Adrenal gland (tissue), 12 donors: ENCODE data around the gene TSPAN13. TPM values are rescaled to one million over a fixed set of nuclear protein-coding genes. Genes with fewer than 3 reads are reported as not detected.

Experiments
- DNase-seq, 7 donors: peaks; one replicate each; pipeline ENCODE4 v3.0.0-alpha.2; 2019 to 2020
- H3K27ac ChIP-seq, 5 donors: fragments of 200-600 bp; sonication (generic) in 4 of 5; 1 replicate in 3 of 5; 2 replicates in 2 of 5; pipeline versions ENCODE4 v1.5.1 to v1.8.0; 2016 to 2020; ENCODE audit warnings: mild to moderate bottlenecking in 1 of 5
- H3K27me3 ChIP-seq: fragments of 200-600 bp; 2 replicates; pipeline ENCODE4 v1.8.0; 2021
- H3K36me3 ChIP-seq, 2 donors: fragments of 200-600 bp; replicated peaks in 1 of 2; 1 replicate in 1 of 2; 2 replicates in 1 of 2; pipeline versions ENCODE4 v1.5.1 to v1.8.0; 2018 to 2022
- H3K4me1 ChIP-seq, 2 donors: fragments of 200-600 bp; replicated peaks in 1 of 2; 1 replicate in 1 of 2; 2 replicates in 1 of 2; pipeline versions ENCODE4 v1.5.1 to v1.8.0; 2018 to 2021
- H3K4me3 ChIP-seq, 4 donors: fragments of 200-600 bp; sonication (generic) in 3 of 4; one replicate each; pipeline ENCODE4 v1.5.1; 2016 to 2018
- H3K9me3 ChIP-seq, 3 donors: fragments of 200-600 bp; sonication (generic) in 1 of 3; replicated peaks in 1 of 3; 1 replicate in 2 of 3; 2 replicates in 1 of 3; pipeline versions ENCODE4 v1.5.1 to v1.8.0; 2016 to 2021
- POLR2A ChIP-seq, 2 donors: fragments of 450-650 bp; IDR thresholded peaks; one replicate each; pipeline ENCODE4 v1.6.1; 2017; ENCODE audit warnings: antibody characterized with exemption in 2 of 2, mild to moderate bottlenecking in 2 of 2, moderate library complexity in 1 of 2
- WGBS, 4 donors: extraction: QIAGEN DNeasy Blood & Tissue Kit in 2 of 4; methylation state at CpG; one replicate each; pipeline versions ENCODE4 v1.1.5 to v1.1.7; 2013 to 2017; 5-methylcytosine and 5-hydroxymethylcytosine counted together
- intact Hi-C, 2 donors: fragments of 100-400 bp; cut with DNase I; formaldehyde crosslinking; loops; one replicate each; pipeline versions ENCODE4 v1.14.1 to v1.15.0; 2022 to 2023
- polyA plus RNA-seq, 3 donors: library from polyadenylated mRNA; stranded (reverse); fragments of 200-250 nt in 2 of 3; fragments of 350-450 nt in 1 of 3; fragmentation: Illumina TruSeq in 1 of 3; extraction: RNeasy Lipid Tissue Mini Kit (QIAGEN cat#74804) in 1 of 3; gene quantifications; one replicate each; pipeline ENCODE4 v1.2.3, GENCODE V29; 2013 to 2014
- total RNA-seq, 9 donors: library from RNA; depleted of rRNA in 4 of 9; stranded (reverse); fragments of >200 nt in 4 of 9; fragments of 120-200 nt in 1 of 9; fragmentation: NEBNext Ultra II Directional in 1 of 9; extraction: Animal tissue kit (Norgen Biotek cat#: 25700) in 1 of 9; gene quantifications; one replicate each; pipeline versions ENCODE4 v1.1.0 to v1.2.4, GENCODE V29; 2013 to 2023
- TF ChIP-seq, protein P1 (sequence below), 6 experiments: fragments of 450-650 bp in 4 of 6; fragments of 200-600 bp in 2 of 6; sonication (generic) in 1 of 6; IDR thresholded peaks; 1 replicate in 5 of 6; 2 replicates in 1 of 6; pipeline versions ENCODE4 v1.5.1 to v1.8.0; 2016 to 2021; ENCODE audit warnings: antibody characterized with exemption in 6 of 6, mild to moderate bottlenecking in 2 of 6, moderate library complexity in 1 of 6
- donor health status: healthy with polysubstance abuse.
- donor health status: Bipolar disorder and iron deficiency.
- donor health status: DM: yes; HTN: yes; CAD: no.
- donor health status: DM: no; HTN: no; CAD: no.
- donor health status: DM: no; HTN: no; CAD: no.
- donor health status: DM: yes; HTN: yes; CAD: no.

The TSPAN13 gene
- total and polyA plus RNA-seq, 12 donors, result 19.3 to 119 (median 57.0) TPM

DNA sequence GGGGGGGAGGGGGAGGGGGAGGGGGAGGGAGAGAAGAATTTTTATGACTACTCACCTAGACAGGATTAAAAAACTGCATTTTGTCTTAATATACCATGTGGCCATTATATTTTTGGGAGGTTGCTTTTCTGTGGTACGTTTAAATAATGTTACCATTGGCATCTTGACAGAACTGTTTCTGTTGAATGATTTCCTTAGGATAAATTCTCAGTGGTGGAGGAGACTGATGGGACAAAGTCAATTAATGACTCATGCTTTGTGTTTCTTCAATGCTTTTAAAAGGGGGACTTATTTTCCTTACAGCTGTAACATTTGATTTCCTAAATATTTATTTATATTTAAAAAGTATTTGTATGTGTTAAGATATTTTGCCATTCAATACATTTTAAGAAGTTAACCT lies 37.5 kb downstream of the TSPAN13 start:
- WGBS, 4 donors, result 31 to 55% (median 41%) methylated on average over 1 of the region's 1 CpG
- DNase-seq, result no peak
- no peaks in the 10 kb centered on the region for H3K9me3 ChIP-seq
- no peaks in the 10 kb centered on the region for H3K4me1 ChIP-seq
- TF ChIP-seq POLR2A (IDR thresholded peaks at IDR 0.05), result no peak
- TF ChIP-seq, protein P1, sequence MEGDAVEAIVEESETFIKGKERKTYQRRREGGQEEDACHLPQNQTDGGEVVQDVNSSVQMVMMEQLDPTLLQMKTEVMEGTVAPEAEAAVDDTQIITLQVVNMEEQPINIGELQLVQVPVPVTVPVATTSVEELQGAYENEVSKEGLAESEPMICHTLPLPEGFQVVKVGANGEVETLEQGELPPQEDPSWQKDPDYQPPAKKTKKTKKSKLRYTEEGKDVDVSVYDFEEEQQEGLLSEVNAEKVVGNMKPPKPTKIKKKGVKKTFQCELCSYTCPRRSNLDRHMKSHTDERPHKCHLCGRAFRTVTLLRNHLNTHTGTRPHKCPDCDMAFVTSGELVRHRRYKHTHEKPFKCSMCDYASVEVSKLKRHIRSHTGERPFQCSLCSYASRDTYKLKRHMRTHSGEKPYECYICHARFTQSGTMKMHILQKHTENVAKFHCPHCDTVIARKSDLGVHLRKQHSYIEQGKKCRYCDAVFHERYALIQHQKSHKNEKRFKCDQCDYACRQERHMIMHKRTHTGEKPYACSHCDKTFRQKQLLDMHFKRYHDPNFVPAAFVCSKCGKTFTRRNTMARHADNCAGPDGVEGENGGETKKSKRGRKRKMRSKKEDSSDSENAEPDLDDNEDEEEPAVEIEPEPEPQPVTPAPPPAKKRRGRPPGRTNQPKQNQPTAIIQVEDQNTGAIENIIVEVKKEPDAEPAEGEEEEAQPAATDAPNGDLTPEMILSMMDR (IDR thresholded peaks at IDR 0.05), result no peak
- intact Hi-C loops, result no loop called here
- no peak overlapping the region for H3K4me3 ChIP-seq
- H3K27ac ChIP-seq, result no peak overlapping the region
- no peaks in the 10 kb centered on the region for H3K27me3 ChIP-seq
- no peaks in the 10 kb centered on the region for H3K36me3 ChIP-seq

DNA sequence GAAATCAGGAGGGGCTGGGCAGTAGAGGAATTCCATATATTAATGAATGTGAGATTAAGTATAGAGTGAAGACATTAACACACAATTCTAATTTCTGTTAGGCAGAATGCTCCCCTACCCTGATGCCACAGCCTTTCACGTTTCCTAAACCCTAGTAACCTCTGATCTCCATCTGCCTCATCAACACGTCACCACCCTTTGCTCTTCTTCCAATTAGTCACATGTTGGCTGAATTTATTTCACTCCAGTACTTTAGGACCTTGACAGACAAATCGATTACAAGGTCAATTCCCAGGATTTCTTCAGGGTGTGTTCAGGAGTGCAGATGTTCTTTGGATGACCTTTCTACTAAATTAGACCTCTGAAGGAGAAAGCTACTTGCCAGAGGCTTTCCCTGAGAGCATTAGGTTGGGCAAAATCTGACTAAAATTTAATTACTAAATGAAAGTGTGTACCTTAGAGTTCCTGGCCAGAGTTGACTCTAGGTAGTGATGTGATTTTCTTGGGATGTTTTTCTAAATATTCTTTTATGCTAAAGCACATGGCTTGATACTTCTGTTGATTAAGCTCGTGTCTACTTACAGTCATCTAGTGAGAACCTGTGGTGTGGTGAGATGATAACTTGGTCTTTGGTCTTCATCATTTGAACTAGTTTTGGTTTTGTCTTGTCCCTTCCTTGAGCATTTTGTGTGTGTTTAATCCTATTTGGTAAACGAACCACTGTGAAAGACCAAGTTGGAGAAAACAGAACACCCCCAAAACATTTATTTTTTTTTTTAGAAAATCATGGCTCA lies 38.5 kb downstream of the TSPAN13 start:
- intact Hi-C loops, result no loop called here
- TF ChIP-seq, protein P1 (IDR thresholded peaks at IDR 0.05), result no peak
- TF ChIP-seq POLR2A (IDR thresholded peaks at IDR 0.05), result no peak
- 46 to 56% (median 51%) methylated on average over 5 of the region's 5 CpGs for WGBS, 4 donors
- no peaks in the 10 kb centered on the region for H3K4me1 ChIP-seq
- no peaks in the 10 kb centered on the region for H3K27me3 ChIP-seq
- H3K9me3 ChIP-seq, result no peaks in the 10 kb centered on the region
- H3K27ac ChIP-seq, result peak overlapping the region in 1 of 5 donors; percentile 8
- no peak overlapping the region for H3K4me3 ChIP-seq
- peak in 3 of 7 donors; percentile 22 to 35 (median 27) for DNase-seq
- H3K36me3 ChIP-seq, result no peaks in the 10 kb centered on the region

DNA sequence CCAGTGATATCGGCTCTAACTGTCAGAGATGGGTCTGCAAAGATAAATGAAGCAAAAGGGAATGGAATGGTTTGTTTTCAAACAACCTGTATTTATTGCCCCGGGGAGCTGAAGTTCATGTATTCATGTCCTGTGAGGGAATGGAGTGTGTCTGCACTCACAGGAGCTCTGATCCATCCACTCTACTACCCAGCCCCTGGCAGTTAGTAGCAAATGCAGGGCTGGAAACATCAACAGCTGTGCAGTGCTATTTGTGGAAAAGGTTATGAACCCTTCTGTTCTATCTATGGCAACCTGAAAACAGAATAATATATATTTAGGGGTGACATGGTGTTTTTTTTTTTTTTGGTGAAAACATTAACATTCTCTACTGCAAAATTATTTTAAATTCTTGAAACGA lies 41.4 kb downstream of the TSPAN13 start:
- WGBS, 4 donors, result 67 to 76% (median 74%) methylated on average over 3 of the region's 3 CpGs
- Histone ChIP-seq H3K36me3 (no peaks in the 10 kb centered on the region), H3K4me1 (no peaks in the 10 kb centered on the region), H3K27ac (no peak overlapping the region), H3K9me3 (no peaks in the 10 kb centered on the region), H3K4me3 (no peak overlapping the region), H3K27me3 (no peaks in the 10 kb centered on the region)
- intact Hi-C loops, result no loop called here
- TF ChIP-seq POLR2A (IDR thresholded peaks at IDR 0.05), result no peak
- TF ChIP-seq, protein P1 (IDR thresholded peaks at IDR 0.05), result no peak
- DNase-seq, result no peak

DNA sequence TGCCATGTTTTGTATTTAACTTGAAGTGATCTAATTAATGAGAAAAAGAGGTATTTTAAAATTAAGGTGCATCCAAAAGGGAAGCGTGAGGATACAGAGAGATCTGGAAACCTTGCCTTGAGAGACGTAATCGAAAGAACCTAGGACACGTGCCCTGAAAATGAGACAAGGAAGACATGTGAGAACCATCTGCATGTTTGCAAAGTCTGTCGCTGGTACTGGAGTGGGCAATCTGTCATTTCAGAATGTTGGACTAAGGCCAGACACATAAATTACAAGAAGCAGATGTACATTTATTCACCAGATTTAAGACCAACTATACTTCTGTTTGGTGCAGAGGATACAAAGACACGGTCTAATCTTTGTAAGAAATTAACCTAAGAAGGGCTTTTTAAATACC lies 42.1 kb downstream of the TSPAN13 start:
- intact Hi-C loops, result no loop called here

More for the DNA sequence above, 42.1 kb downstream of the TSPAN13 start:
- no peak overlapping the region for H3K27ac ChIP-seq
- H3K36me3 ChIP-seq, result no peaks in the 10 kb centered on the region
- no peak for TF ChIP-seq POLR2A (IDR thresholded peaks at IDR 0.05)
- TF ChIP-seq, protein P1 (IDR thresholded peaks at IDR 0.05), result no peak
- DNase-seq, result no peak
- H3K9me3 ChIP-seq, result no peaks in the 10 kb centered on the region
- no peaks in the 10 kb centered on the region for H3K27me3 ChIP-seq
- no peaks in the 10 kb centered on the region for H3K4me1 ChIP-seq
- WGBS, 4 donors, result 53 to 61% (median 57%) methylated on average over 6 of the region's 6 CpGs
- H3K4me3 ChIP-seq, result no peak overlapping the region
